Caki2 (cell line): ENCODE data around the gene TIFAB. TPM values are rescaled to one million over a fixed set of nuclear protein-coding genes. Genes with fewer than 3 reads are reported as not detected.
A peak's percentile ranks its signal among the peaks of the same experiment; 100 is the strongest.

Source experiments
- DNase-seq: peaks from one replicate; pipeline ENCODE4 v3.0.0-alpha.2; 2015; ENCODE audit warnings: low read depth
- in situ Hi-C: cut with HindIII; loops from 2 replicates; pipeline ENCODE4 v1.10.0; 2016; ENCODE audit warnings: low sequenced_read_pairs, low pct_unique_long_range_greater_than_20kb, mixed read lengths
- total RNA-seq: library from RNA; depleted of rRNA; stranded (reverse); fragments of >200 nt; shearing (Covaris generic); gene quantifications from 2 replicates; pipeline ENCODE4 v1.2.3, GENCODE V29; 2014; ENCODE audit warnings: low replicate concordance

The TIFAB gene
- total RNA-seq, 1 experiment from 2014 or later: not detected

- in situ Hi-C loops: loop anchor here (25.0 kb wide), 1 partner anchor 97 kb away; no protein-coding TSS in a partner anchor
- DNase-seq: no peak
Measured at GRCh38 chr5:135465391-135466122, 13.4 kb upstream of the TIFAB start.

- in situ Hi-C loops: loop anchor here (25.0 kb wide), 1 partner anchor 100 kb away; no protein-coding TSS in a partner anchor
- DNase-seq: peak; percentile 61
Measured at GRCh38 chr5:135462304-135462703, 10.2 kb upstream of the TIFAB start.

- DNase-seq: no peak
- in situ Hi-C loops: loop anchor here (25.0 kb wide), 1 partner anchor 101 kb away; no protein-coding TSS in a partner anchor
Measured at GRCh38 chr5:135461481-135462151, 9.5 kb upstream of the TIFAB start.

- in situ Hi-C loops: loop anchor here (25.0 kb wide), 1 partner anchor 102 kb away; no protein-coding TSS in a partner anchor
- no peak for DNase-seq
Measured at GRCh38 chr5:135460246-135461033, 8.3 kb upstream of the TIFAB start.

- in situ Hi-C loops: loop anchor here (25.0 kb wide), 1 partner anchor 103 kb away; no protein-coding TSS in a partner anchor
- peak; percentile 18 for DNase-seq
Measured at GRCh38 chr5:135458921-135459331, 6.8 kb upstream of the TIFAB start.

GRCh38 chr5:135458356-135458755, 6.2 kb upstream of the TIFAB start:
- DNase-seq: no peak
- in situ Hi-C loops: loop anchor here (25.0 kb wide), 1 partner anchor 104 kb away; no protein-coding TSS in a partner anchor

- in situ Hi-C loops: loop anchor here (25.0 kb wide), 1 partner anchor 105 kb away; no protein-coding TSS in a partner anchor
- DNase-seq: peak; percentile 22
Measured at GRCh38 chr5:135457424-135458071, 5.4 kb upstream of the TIFAB start.

- in situ Hi-C loops: loop anchor here (25.0 kb wide), 1 partner anchor 106 kb away; no protein-coding TSS in a partner anchor
- peak; percentile 33 for DNase-seq
Measured at GRCh38 chr5:135456238-135457099, 4.3 kb upstream of the TIFAB start.

GRCh38 chr5:135455876-135456237, 3.7 kb upstream of the TIFAB start:
- in situ Hi-C loops: loop anchor here (25.0 kb wide), 1 partner anchor 106 kb away; no protein-coding TSS in a partner anchor
- no peak for DNase-seq

- in situ Hi-C loops: loop anchor here (25.0 kb wide), 1 partner anchor 107 kb away; no protein-coding TSS in a partner anchor
- no peak for DNase-seq
Measured at GRCh38 chr5:135454946-135455345, 2.8 kb upstream of the TIFAB start.

- DNase-seq: no peak
- in situ Hi-C loops: loop anchor here (25.0 kb wide), 1 partner anchor 109 kb away; no protein-coding TSS in a partner anchor
Measured at GRCh38 chr5:135453613-135454012, 1.5 kb upstream of the TIFAB start.

- in situ Hi-C loops: loop anchor here (25.0 kb wide), 1 partner anchor 111 kb away; no protein-coding TSS in a partner anchor
- DNase-seq: no peak
Measured at GRCh38 chr5:135451581-135452320, 400 bp downstream of the TIFAB start.

GRCh38 chr5:135450952-135451351, 1.2 kb downstream of the TIFAB start:
- DNase-seq: no peak
- in situ Hi-C loops: loop anchor here (25.0 kb wide), 1 partner anchor 111 kb away; no protein-coding TSS in a partner anchor

GRCh38 chr5:135450336-135450735, 1.8 kb downstream of the TIFAB start:
- in situ Hi-C loops: loop anchor here (25.0 kb wide), 1 partner anchor 112 kb away; no protein-coding TSS in a partner anchor
- no peak for DNase-seq

- in situ Hi-C loops: loop anchor here (25.0 kb wide), 1 partner anchor 113 kb away; no protein-coding TSS in a partner anchor
- no peak for DNase-seq
Measured at GRCh38 chr5:135449644-135450043, 2.5 kb downstream of the TIFAB start.
